Measurements from ENCODE around the gene RNFT2.

GRCh38 chr12:116736962-116737773 lies 947 bp upstream of the RNFT2 start:
- TF ChIP-seq, protein P1, sequence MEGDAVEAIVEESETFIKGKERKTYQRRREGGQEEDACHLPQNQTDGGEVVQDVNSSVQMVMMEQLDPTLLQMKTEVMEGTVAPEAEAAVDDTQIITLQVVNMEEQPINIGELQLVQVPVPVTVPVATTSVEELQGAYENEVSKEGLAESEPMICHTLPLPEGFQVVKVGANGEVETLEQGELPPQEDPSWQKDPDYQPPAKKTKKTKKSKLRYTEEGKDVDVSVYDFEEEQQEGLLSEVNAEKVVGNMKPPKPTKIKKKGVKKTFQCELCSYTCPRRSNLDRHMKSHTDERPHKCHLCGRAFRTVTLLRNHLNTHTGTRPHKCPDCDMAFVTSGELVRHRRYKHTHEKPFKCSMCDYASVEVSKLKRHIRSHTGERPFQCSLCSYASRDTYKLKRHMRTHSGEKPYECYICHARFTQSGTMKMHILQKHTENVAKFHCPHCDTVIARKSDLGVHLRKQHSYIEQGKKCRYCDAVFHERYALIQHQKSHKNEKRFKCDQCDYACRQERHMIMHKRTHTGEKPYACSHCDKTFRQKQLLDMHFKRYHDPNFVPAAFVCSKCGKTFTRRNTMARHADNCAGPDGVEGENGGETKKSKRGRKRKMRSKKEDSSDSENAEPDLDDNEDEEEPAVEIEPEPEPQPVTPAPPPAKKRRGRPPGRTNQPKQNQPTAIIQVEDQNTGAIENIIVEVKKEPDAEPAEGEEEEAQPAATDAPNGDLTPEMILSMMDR (IDR thresholded peaks at IDR 0.05): no peak
- TF ChIP-seq POLR2A (IDR thresholded peaks at IDR 0.05) (no peak), POLR2AphosphoS5 (IDR thresholded peaks at IDR 0.05) (no peak)

Measured in breast epithelium (tissue), 3 donors.